Adrenal gland (tissue), 12 donors: ENCODE results near the gene SCAF11. TPM values are rescaled to one million over a fixed set of nuclear protein-coding genes. Genes with fewer than 3 reads are reported as not detected.

ENCODE experiments used
- DNase-seq, 7 donors: peaks; one replicate each; pipeline ENCODE4 v3.0.0-alpha.2; 2019 to 2020
- H3K27ac ChIP-seq, 5 donors: fragments of 200-600 bp; sonication (generic) in 4 of 5; 1 replicate in 3 of 5; 2 replicates in 2 of 5; pipeline versions ENCODE4 v1.5.1 to v1.8.0; 2016 to 2020; ENCODE audit warnings: mild to moderate bottlenecking in 1 of 5
- H3K27me3 ChIP-seq: fragments of 200-600 bp; 2 replicates; pipeline ENCODE4 v1.8.0; 2021
- H3K36me3 ChIP-seq, 2 donors: fragments of 200-600 bp; replicated peaks in 1 of 2; 1 replicate in 1 of 2; 2 replicates in 1 of 2; pipeline versions ENCODE4 v1.5.1 to v1.8.0; 2018 to 2022
- H3K4me1 ChIP-seq, 2 donors: fragments of 200-600 bp; replicated peaks in 1 of 2; 1 replicate in 1 of 2; 2 replicates in 1 of 2; pipeline versions ENCODE4 v1.5.1 to v1.8.0; 2018 to 2021
- H3K4me3 ChIP-seq, 4 donors: fragments of 200-600 bp; sonication (generic) in 3 of 4; one replicate each; pipeline ENCODE4 v1.5.1; 2016 to 2018
- H3K9me3 ChIP-seq, 3 donors: fragments of 200-600 bp; sonication (generic) in 1 of 3; replicated peaks in 1 of 3; 1 replicate in 2 of 3; 2 replicates in 1 of 3; pipeline versions ENCODE4 v1.5.1 to v1.8.0; 2016 to 2021
- CTCF ChIP-seq, 6 experiments: fragments of 450-650 bp in 4 of 6; fragments of 200-600 bp in 2 of 6; sonication (generic) in 1 of 6; IDR thresholded peaks; 1 replicate in 5 of 6; 2 replicates in 1 of 6; pipeline versions ENCODE4 v1.5.1 to v1.8.0; 2016 to 2021; ENCODE audit warnings: antibody characterized with exemption in 6 of 6, mild to moderate bottlenecking in 2 of 6, moderate library complexity in 1 of 6
- POLR2A ChIP-seq, 2 donors: fragments of 450-650 bp; IDR thresholded peaks; one replicate each; pipeline ENCODE4 v1.6.1; 2017; ENCODE audit warnings: antibody characterized with exemption in 2 of 2, mild to moderate bottlenecking in 2 of 2, moderate library complexity in 1 of 2
- WGBS, 4 donors: extraction: QIAGEN DNeasy Blood & Tissue Kit in 2 of 4; methylation state at CpG; one replicate each; pipeline versions ENCODE4 v1.1.5 to v1.1.7; 2013 to 2017; 5-methylcytosine and 5-hydroxymethylcytosine counted together
- intact Hi-C, 2 donors: fragments of 100-400 bp; cut with DNase I; formaldehyde crosslinking; loops; one replicate each; pipeline versions ENCODE4 v1.14.1 to v1.15.0; 2022 to 2023
- polyA plus RNA-seq, 3 donors: library from polyadenylated mRNA; stranded (reverse); fragments of 200-250 nt in 2 of 3; fragments of 350-450 nt in 1 of 3; fragmentation: Illumina TruSeq in 1 of 3; extraction: RNeasy Lipid Tissue Mini Kit (QIAGEN cat#74804) in 1 of 3; gene quantifications; one replicate each; pipeline ENCODE4 v1.2.3, GENCODE V29; 2013 to 2014
- total RNA-seq, 9 donors: library from RNA; depleted of rRNA in 4 of 9; stranded (reverse); fragments of >200 nt in 4 of 9; fragments of 120-200 nt in 1 of 9; fragmentation: NEBNext Ultra II Directional in 1 of 9; extraction: Animal tissue kit (Norgen Biotek cat#: 25700) in 1 of 9; gene quantifications; one replicate each; pipeline versions ENCODE4 v1.1.0 to v1.2.4, GENCODE V29; 2013 to 2023
- donor health status: healthy with polysubstance abuse.
- donor health status: Bipolar disorder and iron deficiency.
- donor health status: DM: yes; HTN: yes; CAD: no.
- donor health status: DM: no; HTN: no; CAD: no.
- donor health status: DM: no; HTN: no; CAD: no.
- donor health status: DM: yes; HTN: yes; CAD: no.

Gene SCAF11
- total and polyA plus RNA-seq, 12 donors = 19.1 to 170 (median 85.1) TPM

- Histone ChIP-seq H3K9me3 (peaks cover 0 to 4% (median 0%) of the 10 kb centered on the region in 3 donors), H3K4me3 (no peak overlapping the region), H3K27me3 (no peaks in the 10 kb centered on the region), H3K4me1 (peaks cover 0 to 5% of the 10 kb centered on the region in 2 donors), H3K27ac (no peak overlapping the region), H3K36me3 (peaks cover 0 to 24% of the 10 kb centered on the region in 2 donors)
- TF ChIP-seq POLR2A (IDR thresholded peaks at IDR 0.05) (no peak), CTCF (IDR thresholded peaks at IDR 0.05) (no peak)
- DNase-seq = no peak
- intact Hi-C loops = no loop called here
- WGBS, 4 donors = 82 to 92% (median 89%) methylated on average over 3 of the region's 3 CpGs
Measured at GRCh38 chr12:45918818-45919217, 71.6 kb downstream of the SCAF11 start.

- peaks cover 0 to 7% of the 10 kb centered on the region in 2 donors for H3K36me3 ChIP-seq
- DNase-seq = no peak
- H3K27ac ChIP-seq = no peak overlapping the region
- no peaks in the 10 kb centered on the region for H3K4me1 ChIP-seq
- no peak overlapping the region for H3K4me3 ChIP-seq
- 86 to 90% (median 88%) methylated on average over 2 of the region's 2 CpGs for WGBS, 4 donors
- no peaks in the 10 kb centered on the region for H3K27me3 ChIP-seq
- TF ChIP-seq POLR2A (IDR thresholded peaks at IDR 0.05) = no peak
- no peak for TF ChIP-seq CTCF (IDR thresholded peaks at IDR 0.05)
- intact Hi-C loops = no loop called here
- peaks cover 0 to 4% (median 0%) of the 10 kb centered on the region in 3 donors for H3K9me3 ChIP-seq
Measured at GRCh38 chr12:45915405-45915804, 75.0 kb downstream of the SCAF11 start.

- WGBS, 4 donors = 43 to 80% (median 64%) methylated on average over 1 of the region's 1 CpG
Measured at GRCh38 chr12:45914090-45914489, 76.3 kb downstream of the SCAF11 start.

GRCh38 chr12:45913631-45914030 lies 76.7 kb downstream of the SCAF11 start:
- H3K9me3 ChIP-seq = no peaks in the 10 kb centered on the region
- no peak overlapping the region for H3K27ac ChIP-seq
- no peaks in the 10 kb centered on the region for H3K27me3 ChIP-seq
- H3K36me3 ChIP-seq = peaks cover 0 to 7% of the 10 kb centered on the region in 2 donors
- no peak overlapping the region for H3K4me3 ChIP-seq
- intact Hi-C loops = no loop called here
- no peak for DNase-seq
- WGBS, 4 donors = 57 to 75% (median 67%) methylated on average over 2 of the region's 2 CpGs
- no peaks in the 10 kb centered on the region for H3K4me1 ChIP-seq
- no peak for TF ChIP-seq CTCF (IDR thresholded peaks at IDR 0.05)
- no peak for TF ChIP-seq POLR2A (IDR thresholded peaks at IDR 0.05)

More at GRCh38 chr12:45914090-45914489, 76.3 kb downstream of the SCAF11 start:
- Histone ChIP-seq H3K4me1 (no peaks in the 10 kb centered on the region), H3K9me3 (no peaks in the 10 kb centered on the region), H3K27ac (no peak overlapping the region), H3K4me3 (no peak overlapping the region), H3K36me3 (peaks cover 0 to 7% of the 10 kb centered on the region in 2 donors), H3K27me3 (no peaks in the 10 kb centered on the region)
- TF ChIP-seq POLR2A (IDR thresholded peaks at IDR 0.05) = no peak
- no peak for TF ChIP-seq CTCF (IDR thresholded peaks at IDR 0.05)
- intact Hi-C loops = no loop called here
- no peak for DNase-seq
